Measurements from ENCODE around the gene TXNRD1. TPM values are rescaled to one million over a fixed set of nuclear protein-coding genes. Genes with fewer than 3 reads are reported as not detected.
A peak's percentile ranks its signal among the peaks of the same experiment; 100 is the strongest.

TXNRD1 gene
- polyA plus RNA-seq, 3 donors: 50.2 to 69.5 (median 63.3) TPM

GRCh38 chr12:104351057-104351983, 135.7 kb downstream of the TXNRD1 start:
- no peak for DNase-seq (ENCODE audit: extremely low read depth in 1 of 11, low read depth in 9 of 11, low spot score in 4 of 11)

DNA sequence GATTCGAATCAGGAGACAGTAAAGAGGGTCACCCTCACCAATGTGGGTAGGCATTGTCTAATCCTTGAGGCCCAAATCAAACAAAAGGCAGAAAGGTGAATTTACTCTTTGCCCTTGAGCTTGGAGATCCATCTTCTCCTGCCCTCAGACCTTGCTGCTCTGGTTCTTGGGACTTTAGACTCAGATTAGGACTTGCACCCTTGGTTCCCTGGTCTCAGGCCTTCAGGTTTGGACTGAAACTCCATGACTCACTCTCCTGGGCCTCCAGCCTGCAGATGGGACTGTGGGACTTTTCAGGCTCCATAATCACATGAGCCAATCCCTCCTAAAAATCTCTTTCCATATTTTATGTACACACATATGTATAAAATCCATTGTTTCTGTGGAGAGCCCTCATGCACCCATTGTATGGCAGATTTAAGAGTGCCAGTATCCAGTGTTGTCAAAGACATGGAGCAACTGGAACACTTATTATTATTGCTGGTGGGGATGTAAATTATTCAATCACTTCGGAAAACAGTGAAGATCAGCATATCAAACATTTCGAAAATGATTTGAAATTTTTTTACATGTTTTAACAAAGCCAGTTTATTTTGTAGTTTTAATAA, 136.6 kb downstream of the TXNRD1 start:
- DNase-seq (ENCODE audit: extremely low read depth in 1 of 11, low read depth in 9 of 11, low spot score in 4 of 11): no peak

DNA sequence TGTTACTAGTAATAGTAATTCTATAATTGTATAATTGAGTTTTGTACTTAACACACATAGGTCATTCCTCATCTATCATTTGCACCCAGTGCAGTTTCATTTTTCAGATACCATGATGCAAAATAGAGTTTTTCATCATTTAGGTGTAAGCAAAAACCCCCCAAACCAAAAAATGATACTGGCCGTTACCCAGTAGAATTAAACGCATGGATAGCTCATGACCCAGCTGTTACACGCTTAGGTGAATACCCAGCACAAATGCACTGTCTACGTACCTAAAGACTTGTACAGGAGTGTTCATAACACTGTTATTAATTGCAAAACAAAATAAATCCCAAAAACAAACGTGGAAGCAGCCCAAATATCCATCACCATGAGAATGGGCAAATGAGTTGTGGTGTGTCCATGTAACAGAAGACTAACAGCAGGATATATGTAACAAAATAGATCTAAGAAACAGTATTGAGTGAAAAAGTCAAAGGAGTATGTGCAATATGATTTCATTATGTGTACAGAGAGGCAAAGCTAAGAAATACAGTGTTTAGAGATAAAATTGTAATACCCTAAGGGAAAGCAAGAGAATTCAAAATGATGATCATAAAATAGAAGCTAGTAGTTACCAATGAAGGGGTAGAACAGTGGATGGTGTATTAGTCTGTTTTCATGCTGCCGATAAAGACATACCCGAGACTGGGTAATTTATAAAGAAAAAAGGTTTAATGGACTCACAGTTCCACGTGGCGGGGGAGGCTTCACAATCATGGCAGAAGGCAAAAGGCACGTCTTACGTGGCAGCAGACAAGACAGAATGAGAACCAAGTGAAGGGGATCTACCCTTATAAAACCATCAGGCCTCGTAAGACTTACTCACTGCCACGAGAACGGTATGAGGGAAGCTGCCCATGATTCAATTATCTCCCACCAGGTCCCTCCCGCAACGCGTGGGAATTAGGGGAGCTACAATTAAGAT, 137.7 kb downstream of the TXNRD1 start:
- DNase-seq (ENCODE audit: extremely low read depth in 1 of 11, low read depth in 9 of 11, low spot score in 4 of 11): no peak

DNA sequence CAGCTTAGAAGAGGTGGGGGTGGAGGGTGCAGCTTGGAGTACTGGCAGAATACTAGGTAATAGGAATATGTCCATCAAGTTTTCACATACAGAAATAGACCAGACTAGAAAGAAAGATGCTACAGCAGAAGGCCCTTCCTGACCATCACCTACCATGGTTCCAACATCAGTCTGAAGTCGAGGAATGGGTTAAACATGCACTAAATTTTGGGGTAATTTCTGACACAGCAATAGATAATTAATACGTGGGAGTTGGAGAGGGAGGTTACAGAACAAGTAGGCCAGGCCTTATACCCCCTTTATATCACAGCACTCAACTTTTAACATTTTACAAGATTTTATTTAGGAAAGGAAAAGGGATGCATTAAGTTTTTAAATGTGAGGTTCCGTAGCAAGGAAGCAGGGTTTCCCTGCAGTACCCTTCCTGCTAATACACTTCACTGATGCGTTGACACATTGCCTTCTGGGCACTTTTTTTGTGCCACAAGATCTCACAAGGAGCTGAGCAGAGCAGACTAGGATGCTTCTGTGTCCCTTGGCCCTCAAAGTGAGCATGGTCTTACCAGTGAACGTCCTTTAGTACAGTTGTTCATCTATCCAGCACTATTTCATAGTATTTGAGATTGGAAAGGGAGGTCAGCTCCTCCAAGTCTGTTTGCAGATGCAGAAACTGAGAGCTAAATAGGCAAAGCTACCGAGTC, 138.7 kb downstream of the TXNRD1 start:
- no peak for DNase-seq (ENCODE audit: extremely low read depth in 1 of 11, low read depth in 9 of 11, low spot score in 4 of 11)

DNA sequence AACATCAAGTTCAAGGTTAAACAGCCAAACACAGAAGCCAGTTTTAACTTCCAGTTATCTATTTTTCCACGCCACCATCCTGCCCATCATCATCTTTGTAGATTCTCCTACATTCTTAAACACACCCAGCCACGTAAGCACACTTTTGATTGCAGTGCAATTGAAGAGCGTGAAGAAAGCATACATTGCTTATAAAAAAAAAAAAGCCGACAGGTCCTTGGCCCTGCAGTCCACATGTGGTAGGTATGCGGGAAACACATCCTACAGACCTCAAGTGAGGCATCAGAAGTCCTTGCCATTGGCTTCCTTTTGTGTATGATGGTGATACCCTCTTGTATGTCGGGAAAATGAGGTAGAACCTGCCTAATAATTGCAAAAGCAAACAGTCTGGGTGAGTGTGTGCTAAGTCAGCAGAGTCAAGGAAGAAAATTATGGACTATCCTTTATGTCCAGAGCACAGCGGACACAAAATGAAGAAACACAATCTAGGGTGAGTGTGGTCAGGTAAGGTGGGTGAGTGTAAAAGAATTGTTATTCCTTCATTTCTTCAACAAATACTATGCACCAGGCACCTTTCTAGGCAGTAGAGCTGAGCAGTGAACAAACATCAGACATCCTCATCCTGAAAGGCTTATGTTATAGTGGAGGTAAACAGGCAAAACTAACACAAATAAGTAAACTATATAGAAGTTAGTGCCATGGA, 139.4 kb downstream of the TXNRD1 start:
- no peak for DNase-seq (ENCODE audit: extremely low read depth in 1 of 11, low read depth in 9 of 11, low spot score in 4 of 11)

GRCh38 chr12:104355630-104356029, 140.1 kb downstream of the TXNRD1 start:
- no peak for DNase-seq (ENCODE audit: extremely low read depth in 1 of 11, low read depth in 9 of 11, low spot score in 4 of 11)

GRCh38 chr12:104356231-104357115, 140.9 kb downstream of the TXNRD1 start:
- DNase-seq (ENCODE audit: extremely low read depth in 1 of 11, low read depth in 9 of 11, low spot score in 4 of 11): no peak

GRCh38 chr12:104357421-104357952, 141.9 kb downstream of the TXNRD1 start:
- no peak for DNase-seq (ENCODE audit: extremely low read depth in 1 of 11, low read depth in 9 of 11, low spot score in 4 of 11)

GRCh38 chr12:104358353-104359003, 142.9 kb downstream of the TXNRD1 start:
- DNase-seq (ENCODE audit: extremely low read depth in 1 of 11, low read depth in 9 of 11, low spot score in 4 of 11): peak in 9 of 11 donors; percentile 9 to 37 (median 13)

DNA sequence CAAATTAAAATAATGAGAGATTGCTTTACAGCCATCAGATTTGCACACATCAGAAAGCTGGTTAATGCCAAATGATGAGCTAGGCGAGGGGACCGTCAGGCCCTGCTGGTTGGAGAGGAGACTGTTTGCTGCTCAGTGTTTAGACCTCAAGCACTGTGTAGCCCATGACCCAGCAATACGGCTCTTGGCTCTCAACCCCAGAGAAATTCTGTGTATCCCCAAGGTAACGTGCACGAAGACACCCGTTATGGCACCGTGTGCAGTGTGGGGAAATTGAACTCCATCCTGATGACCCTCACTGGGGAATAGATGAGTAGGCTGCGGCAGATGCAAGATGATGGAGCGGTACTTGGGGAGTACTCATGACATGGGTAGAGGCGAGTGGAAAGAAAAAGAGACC, 143.6 kb downstream of the TXNRD1 start:
- no peak for DNase-seq (ENCODE audit: extremely low read depth in 1 of 11, low read depth in 9 of 11, low spot score in 4 of 11)

DNA sequence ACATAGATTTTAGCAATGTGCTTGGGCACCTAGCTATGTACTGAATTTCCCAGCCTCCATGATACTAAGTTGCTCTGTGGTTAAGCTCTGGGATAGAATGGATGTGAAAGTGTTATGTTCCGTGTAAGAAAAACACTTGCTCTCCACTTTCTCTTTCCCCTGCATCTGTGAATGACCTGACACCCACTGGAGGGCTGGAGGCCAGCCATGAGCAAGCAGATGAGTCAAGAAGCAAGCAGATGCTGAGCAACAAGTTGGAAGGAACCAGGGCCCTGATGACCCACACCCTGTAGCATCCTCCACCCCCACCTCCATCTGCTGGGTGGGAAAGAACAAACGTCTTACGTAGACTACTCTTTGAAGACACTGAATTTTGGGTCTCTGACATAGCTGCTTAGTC, 144.6 kb downstream of the TXNRD1 start:
- no peak for DNase-seq (ENCODE audit: extremely low read depth in 1 of 11, low read depth in 9 of 11, low spot score in 4 of 11)

GRCh38 chr12:104360983-104361707, 145.6 kb downstream of the TXNRD1 start:
- DNase-seq (ENCODE audit: extremely low read depth in 1 of 11, low read depth in 9 of 11, low spot score in 4 of 11): no peak

DNA sequence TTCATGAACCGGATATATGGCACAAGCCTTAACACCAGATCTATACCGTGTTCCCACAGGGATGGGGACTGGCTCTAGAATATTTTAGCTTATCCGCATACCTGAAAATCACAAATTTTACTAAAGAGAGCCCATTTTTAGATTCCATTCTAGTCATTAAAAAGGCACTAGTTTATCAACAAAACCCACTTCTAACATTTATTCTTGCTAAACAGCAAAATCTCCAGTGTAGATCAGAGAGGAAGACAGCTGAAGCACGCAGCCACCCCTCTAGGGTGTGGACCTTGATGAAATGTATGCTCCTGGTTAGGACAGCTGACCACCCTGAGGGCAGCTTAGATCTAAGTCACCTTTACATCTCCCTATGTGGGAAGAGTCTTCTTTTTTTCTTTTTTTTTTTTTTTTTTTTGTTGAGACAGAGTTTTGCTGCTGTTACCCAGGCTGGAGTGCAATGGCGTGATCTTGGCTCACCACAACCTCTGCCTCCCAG, 150.4 kb downstream of the TXNRD1 start:
- no peak for DNase-seq (ENCODE audit: extremely low read depth in 1 of 11, low read depth in 9 of 11, low spot score in 4 of 11)

DNA sequence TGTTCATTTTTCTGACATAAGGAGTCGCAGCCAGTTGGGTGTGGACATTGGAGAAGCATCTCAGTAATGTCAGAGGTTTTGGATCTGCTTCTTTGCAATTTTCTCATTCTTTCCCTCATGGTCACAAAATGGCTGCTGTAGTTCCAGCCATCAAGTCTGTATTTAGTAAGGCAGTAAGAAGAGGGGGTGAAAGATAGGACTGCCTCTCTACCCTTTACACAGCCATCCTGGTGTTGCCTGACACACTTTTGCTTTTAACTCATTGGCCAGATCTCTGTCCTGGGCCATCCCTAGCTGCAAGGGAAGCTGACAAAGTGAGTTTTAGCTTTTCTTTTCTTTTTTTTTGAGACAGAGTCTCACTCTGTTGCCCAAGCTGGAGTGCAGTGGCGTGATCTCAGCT, 154.1 kb downstream of the TXNRD1 start:
- DNase-seq (ENCODE audit: extremely low read depth in 1 of 11, low read depth in 9 of 11, low spot score in 4 of 11): no peak

DNA sequence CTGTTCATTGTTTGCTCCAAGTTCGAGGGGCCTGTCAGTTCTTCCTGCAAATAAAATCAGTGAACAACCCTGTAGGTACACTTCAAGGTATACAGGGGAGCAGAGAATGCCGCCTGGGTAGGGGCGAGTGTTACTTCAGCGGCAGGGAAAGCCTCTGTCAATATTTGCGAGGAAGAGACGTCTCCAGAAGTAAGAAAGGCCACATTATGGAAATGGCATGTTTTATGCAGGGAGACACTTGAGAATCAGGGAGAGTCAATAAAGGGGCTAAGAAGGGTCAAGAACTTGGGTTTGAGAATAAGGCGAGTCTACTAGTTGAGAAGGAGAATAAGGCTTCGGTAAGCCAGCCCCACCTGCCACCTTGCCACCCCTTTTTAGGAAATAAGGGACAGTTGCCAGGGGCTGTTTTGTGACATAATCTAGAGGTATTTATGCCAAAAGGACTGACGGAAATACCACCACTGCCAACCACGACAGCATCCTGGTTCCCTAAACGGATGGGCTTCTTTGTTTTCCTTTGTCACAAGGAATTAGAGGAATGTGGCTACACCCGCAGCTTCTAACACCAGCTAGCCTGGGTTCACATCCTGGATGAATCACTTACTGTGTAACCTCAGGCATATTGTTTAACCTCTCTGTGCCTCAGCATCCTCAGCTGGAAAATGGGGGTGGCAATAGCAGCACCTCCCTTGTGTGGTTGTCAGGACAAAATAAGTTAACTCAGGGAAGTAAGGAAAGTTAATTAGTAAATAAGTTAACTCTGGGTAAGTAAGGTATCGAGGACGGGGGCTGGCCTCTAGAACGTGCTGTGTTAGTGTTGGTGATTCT, 155.7 kb downstream of the TXNRD1 start:
- no peak for DNase-seq (ENCODE audit: extremely low read depth in 1 of 11, low read depth in 9 of 11, low spot score in 4 of 11)

All from renal cortex interstitium (tissue), 11 donors.